ENCODE measurements around the gene GPR132. TPM values are rescaled to one million over a fixed set of nuclear protein-coding genes. Genes with fewer than 3 reads are reported as not detected.

GPR132 gene
- total and polyA plus RNA-seq, 10 of the 15 experiments (the other 5 are each of a cell fraction or from before 2014, with no cell fraction given): 1.9 to 49.3 (median 20.4) TPM

- 59% methylated on average over 24 of the region's 24 CpGs for WGBS (ENCODE audit: insufficient coverage, insufficient replicate concordance, low lambda C conversion rate, missing lambda C conversion rate)
- no peaks in the 10 kb centered on the region for H3K9me3 ChIP-seq (replicated peaks; ENCODE audit: control insufficient read depth, insufficient read depth, low read length)
- no peak overlapping the region for H3K9ac ChIP-seq (ENCODE audit: control insufficient read depth, insufficient read depth, low read length)
- H3K4me3 ChIP-seq: no peak overlapping the region
- ATAC-seq (peak; percentile 46), DNase-seq (ENCODE audit: low read depth, low spot score) (no peak), FAIRE-seq (no peak)
- H3K27ac ChIP-seq (ENCODE audit: control insufficient read depth, insufficient read depth): no peak overlapping the region
- SMC1A ChIA-PET (ENCODE audit: uncharacterized antibody, unreplicated experiment): interaction anchor here (1.2 to 4.2 kb wide), 3 partner anchors 14 to 39 kb away, joined by 3 to 23 read pairs (median 13); no protein-coding TSS in a partner anchor
- BruUV-seq (replicated peaks): no TSS peak
- RAD21 ChIA-PET (ENCODE audit: unreplicated experiment): interaction anchor here (0.6 to 1.6 kb wide), 6 partner anchors 10 to 132 kb away, joined by 3 to 11 read pairs (median 4); partner anchors contain the start of gene GPR132
- in situ Hi-C loops (cut with MboI) (loop anchor here (5.0 to 10.0 kb wide), 2 partner anchors 65 to 153 kb away; no protein-coding TSS in a partner anchor), intact Hi-C loops (cut with micrococcal nuclease; ENCODE audit: unreplicated experiment) (loop anchor here (5.0 kb wide), 1 partner anchor 150 kb away; no protein-coding TSS in a partner anchor)
- no peak overlapping the region for H3K4me2 ChIP-seq (ENCODE audit: control insufficient read depth, insufficient read depth)
- no peak overlapping the region for H2AFZ ChIP-seq (ENCODE audit: control insufficient read depth, low read depth, low read length)
- H3K27me3 ChIP-seq (replicated peaks in 1 of 2; ENCODE audit: control insufficient read depth in 2 of 2, insufficient read depth in 2 of 2, low read length in 1 of 2): no peaks in the 10 kb centered on the region
- no peaks in the 10 kb centered on the region; the same call in none of the 2 replicates for H3K79me2 ChIP-seq (ENCODE audit: control insufficient read depth, insufficient read depth, low read length)
- H3K4me1 ChIP-seq (ENCODE audit: control insufficient read depth, insufficient read depth, low read length): peaks cover 7% of the 10 kb centered on the region
- 0 out of 2 replicates have a peak, but pooled peaks cover 5% of the 10 kb centered on the region for H4K20me1 ChIP-seq (ENCODE audit: control insufficient read depth, insufficient read depth)
- POLR2A ChIA-PET: no interaction called here
- H3K36me3 ChIP-seq (ENCODE audit: control insufficient read depth in 2 of 2, insufficient read depth in 2 of 2, low read length in 1 of 2): peaks cover 26 to 27% of the 10 kb centered on the region in 2 experiments
- CTCF ChIA-PET: interaction anchor here (0.8 to 5.4 kb wide), 11 partner anchors 11 to 73 kb away, joined by 3 to 82 read pairs (median 13); no protein-coding TSS in a partner anchor
- no peak for TF ChIP-seq HDAC2 (IDR thresholded peaks at IDR 0.05)
- TF ChIP-seq ATF2 (IDR thresholded peaks at IDR 0.05; ENCODE audit: low read length): no peak
- TF ChIP-seq NFYA (IDR thresholded peaks at IDR 0.05; ENCODE audit: borderline replicate concordance, low read depth, low read length): no peak
- TF ChIP-seq NFIC (IDR thresholded peaks at IDR 0.05; ENCODE audit: low read depth, low read length): 0 out of 2 replicates have a peak, but pooled peaks have one; percentile 26
- TF ChIP-seq CTCF (IDR thresholded peaks at IDR 0.05 in 2 of 3, conservative IDR thresholded peaks at IDR 0.05 in 1 of 3; ENCODE audit: control insufficient read depth in 2 of 3, extremely low read depth in 1 of 3, insufficient read depth in 1 of 3, low read depth in 3 of 3, low read length in 3 of 3): no peak
- TF ChIP-seq KDM1A (IDR thresholded peaks at IDR 0.05; ENCODE audit: borderline replicate concordance): no peak
- no peak for TF ChIP-seq HDAC6 (IDR thresholded peaks at IDR 0.05; ENCODE audit: unreplicated experiment)
- peak; percentile 12; the same call in 1 of the 2 replicates for TF ChIP-seq MTA3 (IDR thresholded peaks at IDR 0.05; ENCODE audit: borderline replicate concordance, low read length)
- TF ChIP-seq MXI1 (IDR thresholded peaks at IDR 0.05; ENCODE audit: low read depth, low read length): no peak
- peak; percentile 24; the same call in 1 of the 2 replicates for TF ChIP-seq JUNB (IDR thresholded peaks at IDR 0.05)
- TF ChIP-seq CREM (IDR thresholded peaks at IDR 0.05; ENCODE audit: low read depth): no peak
- TF ChIP-seq ZBTB33 (IDR thresholded peaks at IDR 0.05): no peak
- TF ChIP-seq PAX5 (IDR thresholded peaks at IDR 0.05; ENCODE audit: borderline replicate concordance, low read depth, low read length): no peak
- TF ChIP-seq BCL3 (IDR thresholded peaks at IDR 0.05; ENCODE audit: borderline replicate concordance, insufficient read depth, low read depth, low read length, poor library complexity, severe bottlenecking): peak; percentile 71
- no peak for TF ChIP-seq ZNF384 (IDR thresholded peaks at IDR 0.05; ENCODE audit: borderline replicate concordance, low read depth, low read length)
- no peak for TF ChIP-seq GATAD2B (conservative IDR thresholded peaks at IDR 0.05; ENCODE audit: low read depth)
Observed at GRCh38 chr14:105047283-105048016, 17.8 kb downstream of the GPR132 start.
